HFF-Myc (cell line): Measurements from ENCODE around the gene ARL3.

Source experiments
- DNase-seq: peaks from one replicate; pipeline ENCODE4 v3.0.0-alpha.2; 2011; ENCODE audit warnings: low read depth; ENCODE audit errors: extremely low read depth
- H3K4me3 ChIP-seq: replicated peaks from 2 replicates; pipeline ENCODE4 v1.5.1; 2011; ENCODE audit warnings: low read depth, mild to moderate bottlenecking, control low read depth, low read length
- TF ChIP-seq, protein P1 (sequence below): IDR thresholded peaks from 2 replicates; pipeline ENCODE4 v1.5.1; 2012; ENCODE audit warnings: mild to moderate bottlenecking, low read depth, low read length, control low read depth; ENCODE audit errors: missing control alignments

The ARL3 gene

DNA sequence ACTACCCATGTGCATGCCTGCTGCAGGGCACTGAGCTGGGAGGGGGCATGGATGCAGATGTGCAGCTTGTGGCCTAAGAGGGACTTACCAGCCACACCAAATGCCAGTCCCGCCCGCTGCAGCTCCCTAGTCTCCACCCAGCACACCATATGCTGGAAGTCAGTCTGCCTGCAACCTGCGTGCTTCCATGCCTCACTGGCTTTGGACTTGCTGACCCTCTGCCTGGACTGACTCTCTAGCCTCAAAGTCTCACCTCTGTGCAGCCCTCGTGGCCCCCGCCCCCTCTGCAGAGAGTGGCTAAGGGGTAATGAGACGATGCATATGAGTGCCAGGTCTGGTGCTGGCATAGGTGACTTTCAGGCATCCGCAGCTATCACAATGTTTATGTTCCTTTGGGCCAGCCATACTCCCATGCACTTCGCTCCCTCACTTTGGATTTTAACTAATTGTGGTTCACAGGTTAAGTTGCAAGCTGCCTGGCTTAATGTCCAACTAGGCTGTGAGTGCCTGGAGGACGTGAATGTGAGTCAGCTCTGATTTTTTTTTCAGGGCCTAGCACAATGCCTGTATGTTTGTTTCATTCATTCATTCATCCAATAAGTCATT, 48.2 kb downstream of the ARL3 start:
- TF ChIP-seq, protein P1, sequence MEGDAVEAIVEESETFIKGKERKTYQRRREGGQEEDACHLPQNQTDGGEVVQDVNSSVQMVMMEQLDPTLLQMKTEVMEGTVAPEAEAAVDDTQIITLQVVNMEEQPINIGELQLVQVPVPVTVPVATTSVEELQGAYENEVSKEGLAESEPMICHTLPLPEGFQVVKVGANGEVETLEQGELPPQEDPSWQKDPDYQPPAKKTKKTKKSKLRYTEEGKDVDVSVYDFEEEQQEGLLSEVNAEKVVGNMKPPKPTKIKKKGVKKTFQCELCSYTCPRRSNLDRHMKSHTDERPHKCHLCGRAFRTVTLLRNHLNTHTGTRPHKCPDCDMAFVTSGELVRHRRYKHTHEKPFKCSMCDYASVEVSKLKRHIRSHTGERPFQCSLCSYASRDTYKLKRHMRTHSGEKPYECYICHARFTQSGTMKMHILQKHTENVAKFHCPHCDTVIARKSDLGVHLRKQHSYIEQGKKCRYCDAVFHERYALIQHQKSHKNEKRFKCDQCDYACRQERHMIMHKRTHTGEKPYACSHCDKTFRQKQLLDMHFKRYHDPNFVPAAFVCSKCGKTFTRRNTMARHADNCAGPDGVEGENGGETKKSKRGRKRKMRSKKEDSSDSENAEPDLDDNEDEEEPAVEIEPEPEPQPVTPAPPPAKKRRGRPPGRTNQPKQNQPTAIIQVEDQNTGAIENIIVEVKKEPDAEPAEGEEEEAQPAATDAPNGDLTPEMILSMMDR, result no peak
- DNase-seq, result no peak
- no peak overlapping the region for H3K4me3 ChIP-seq

DNA sequence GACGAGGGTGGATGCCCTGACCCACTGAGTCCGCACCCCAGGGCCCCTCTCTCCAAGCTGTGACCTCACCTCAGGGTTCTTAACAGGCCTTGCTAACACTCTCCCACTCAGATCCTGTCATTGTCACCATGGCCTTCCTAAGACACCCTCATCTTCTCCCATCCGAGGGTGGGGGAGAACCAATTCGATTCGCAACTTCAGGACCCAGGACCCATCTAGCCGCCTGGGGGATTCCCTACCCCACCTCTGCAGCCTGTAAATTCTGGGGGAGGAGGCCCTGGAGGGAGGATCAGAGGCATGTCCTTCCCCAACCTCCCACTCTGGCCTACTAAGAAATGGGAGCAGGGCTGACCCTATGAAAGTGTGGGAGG, 52.6 kb downstream of the ARL3 start:
- DNase-seq, result no peak
- TF ChIP-seq, protein P1, result no peak
- no peak overlapping the region for H3K4me3 ChIP-seq

DNA sequence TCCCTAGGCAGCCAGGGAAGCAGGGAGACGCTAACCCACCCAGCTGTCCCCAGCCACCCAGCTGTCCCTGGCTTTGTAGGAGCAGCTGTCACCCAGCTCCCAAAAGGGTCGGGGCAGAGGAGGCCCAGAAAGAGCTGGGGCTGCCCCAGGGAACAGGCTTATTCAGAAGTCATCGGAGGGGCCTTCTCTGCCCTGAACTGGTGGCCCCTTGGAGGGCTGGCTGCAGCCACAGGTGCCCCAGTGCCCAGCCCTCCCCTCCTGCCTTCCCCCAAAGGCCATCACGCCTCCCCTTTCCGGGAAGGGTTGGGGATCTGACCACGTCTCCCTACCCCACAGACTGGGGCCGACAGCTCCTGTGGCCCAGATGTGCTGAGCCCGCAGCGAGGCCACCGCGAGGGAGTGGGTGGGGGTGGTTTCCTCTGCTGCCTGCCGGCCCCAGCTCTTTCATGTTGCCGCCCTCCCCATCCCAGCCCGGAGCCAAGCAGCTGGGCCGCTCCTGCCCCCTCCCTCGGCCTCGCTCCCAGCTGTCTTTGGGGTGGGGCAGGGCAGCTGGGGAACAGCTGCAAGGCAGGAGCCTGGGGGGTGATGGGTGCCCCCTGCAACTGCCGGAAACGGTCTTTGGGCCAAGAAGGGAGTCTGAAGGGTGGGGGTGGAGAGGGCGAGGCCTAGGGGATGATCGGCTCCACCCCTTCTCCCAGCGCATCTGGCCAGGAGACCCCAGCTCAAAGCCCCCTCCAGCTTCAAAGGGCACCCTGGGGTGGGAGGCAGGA, 53.1 kb downstream of the ARL3 start:
- no peak for DNase-seq
- no peak overlapping the region for H3K4me3 ChIP-seq
- TF ChIP-seq, protein P1, result no peak

DNA sequence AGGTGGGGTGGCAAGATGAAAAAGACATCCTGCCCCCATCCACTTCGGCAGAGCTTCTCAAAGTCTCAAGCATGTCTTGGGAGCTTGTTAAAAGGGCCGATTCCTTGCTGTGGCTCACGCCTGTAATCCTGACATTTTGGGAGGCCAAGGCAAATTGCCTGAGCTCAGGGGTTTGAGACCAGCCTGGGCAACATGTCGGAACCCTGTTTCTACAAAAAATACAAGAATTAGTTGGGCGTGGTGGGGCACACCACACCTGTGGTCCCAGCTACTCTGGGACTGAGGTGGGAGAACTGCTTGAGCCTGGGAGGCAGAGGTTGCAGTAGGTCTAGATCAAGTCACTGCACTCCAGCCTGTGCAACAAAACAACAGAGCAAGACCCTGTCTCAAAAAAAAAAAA, 55.4 kb downstream of the ARL3 start:
- DNase-seq, result no peak
- TF ChIP-seq, protein P1, result no peak

DNA sequence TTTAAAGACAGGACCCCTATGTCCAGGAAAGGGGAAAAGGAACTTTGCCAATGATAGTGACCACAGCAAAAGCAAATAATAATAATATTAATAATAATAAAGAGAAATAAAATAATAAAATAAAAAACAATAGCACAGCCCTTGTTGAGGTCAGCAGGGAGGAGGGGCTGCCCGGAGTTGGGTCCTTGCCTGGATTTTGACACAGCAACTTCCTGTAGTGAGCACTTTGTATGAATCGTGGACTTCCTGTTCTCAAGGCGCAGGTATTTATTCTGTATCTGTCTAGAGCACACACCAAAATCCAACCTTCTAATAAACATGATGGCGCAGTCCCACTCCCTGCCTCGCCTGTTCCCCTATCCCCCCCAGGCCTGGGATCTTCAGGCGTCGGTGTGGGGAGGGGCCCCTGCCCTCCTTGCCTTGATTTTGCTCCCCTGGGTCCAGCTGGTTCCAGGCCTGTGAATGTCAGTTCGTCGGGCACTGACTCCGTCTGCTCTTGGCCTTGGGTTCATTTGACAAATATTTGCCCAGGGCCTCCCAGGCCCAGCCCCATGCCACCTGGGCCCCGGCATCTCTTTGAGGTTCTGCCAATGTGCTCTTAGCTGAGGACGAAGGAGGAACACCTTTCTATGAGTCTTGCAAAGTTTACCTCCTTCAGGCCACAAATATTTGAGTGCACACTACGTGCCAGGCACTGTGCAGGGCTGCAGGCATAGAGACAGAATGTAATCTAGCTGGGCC, 56.0 kb downstream of the ARL3 start:
- no peak overlapping the region for H3K4me3 ChIP-seq
- TF ChIP-seq, protein P1, result no peak
- no peak for DNase-seq

More for the DNA sequence above, 55.4 kb downstream of the ARL3 start:
- no peak overlapping the region for H3K4me3 ChIP-seq

DNA sequence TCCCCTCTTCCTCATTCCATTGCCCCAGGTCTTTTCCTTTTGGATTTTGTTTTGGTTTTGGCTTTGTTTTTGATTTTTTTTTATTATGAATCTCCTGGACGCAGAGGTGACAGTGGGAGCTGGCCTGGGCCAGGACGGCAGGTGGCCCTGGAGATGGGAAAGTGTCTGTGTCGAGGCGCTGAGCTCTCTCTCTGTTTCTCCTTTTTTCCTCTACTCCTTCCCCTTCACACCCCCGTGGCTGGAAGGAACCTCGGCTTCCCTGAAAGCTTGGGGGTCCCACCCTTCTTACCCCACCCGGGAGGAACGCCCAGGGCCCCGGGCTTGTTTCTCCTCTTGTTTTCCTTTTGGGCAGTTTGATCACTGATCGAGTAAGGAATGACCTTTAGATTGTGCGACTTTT, 56.7 kb downstream of the ARL3 start:
- H3K4me3 ChIP-seq, result no peak overlapping the region
- TF ChIP-seq, protein P1, result no peak
- no peak for DNase-seq
